Muscle of arm (tissue), 14 donors: ENCODE data around the gene MUC5B. TPM values are rescaled to one million over a fixed set of nuclear protein-coding genes. Genes with fewer than 3 reads are reported as not detected.
"Not testable (repeated sequence)": the region's sequence is repeated elsewhere in the genome, so short reads cannot be mapped to it uniquely, and the experiment has no call there.

Source experiments
- DNase-seq: peaks from one replicate; pipeline ENCODE4 v3.0.0-alpha.2; 2013
- long read RNA-seq, 11 donors: transcript quantifications; one replicate each; lab custom pipeline, GENCODE V29; 2026
- polyA plus RNA-seq, 12 donors: library from polyadenylated mRNA; unstranded; fragments of 120-200 nt; gene quantifications; one replicate each; pipeline ENCODE4 v1.2.1, GENCODE V29; 2013; ENCODE audit not compliant: insufficient read length in 12 of 12

The MUC5B gene
- polyA plus RNA-seq: 10 to 100 TPM in 1 of 12 donors, under 1 TPM in 6, not detected in 5; 0.01 to 12.7 (median 0.16) TPM
- long read RNA-seq, donor 1: 0 reads
- long read RNA-seq, donor 2: 0 reads
- long read RNA-seq, donor 3: 0 reads
- long read RNA-seq, donor 4: 0 reads
- long read RNA-seq, donor 5: 0 reads
- long read RNA-seq, donor 6: 0 reads
- long read RNA-seq, donor 7: 0 reads
- long read RNA-seq, donor 8: 0 reads
- long read RNA-seq, donor 9: 0 reads
- long read RNA-seq, donor 10: 0 reads
- long read RNA-seq, donor 11: 0 reads

DNA sequence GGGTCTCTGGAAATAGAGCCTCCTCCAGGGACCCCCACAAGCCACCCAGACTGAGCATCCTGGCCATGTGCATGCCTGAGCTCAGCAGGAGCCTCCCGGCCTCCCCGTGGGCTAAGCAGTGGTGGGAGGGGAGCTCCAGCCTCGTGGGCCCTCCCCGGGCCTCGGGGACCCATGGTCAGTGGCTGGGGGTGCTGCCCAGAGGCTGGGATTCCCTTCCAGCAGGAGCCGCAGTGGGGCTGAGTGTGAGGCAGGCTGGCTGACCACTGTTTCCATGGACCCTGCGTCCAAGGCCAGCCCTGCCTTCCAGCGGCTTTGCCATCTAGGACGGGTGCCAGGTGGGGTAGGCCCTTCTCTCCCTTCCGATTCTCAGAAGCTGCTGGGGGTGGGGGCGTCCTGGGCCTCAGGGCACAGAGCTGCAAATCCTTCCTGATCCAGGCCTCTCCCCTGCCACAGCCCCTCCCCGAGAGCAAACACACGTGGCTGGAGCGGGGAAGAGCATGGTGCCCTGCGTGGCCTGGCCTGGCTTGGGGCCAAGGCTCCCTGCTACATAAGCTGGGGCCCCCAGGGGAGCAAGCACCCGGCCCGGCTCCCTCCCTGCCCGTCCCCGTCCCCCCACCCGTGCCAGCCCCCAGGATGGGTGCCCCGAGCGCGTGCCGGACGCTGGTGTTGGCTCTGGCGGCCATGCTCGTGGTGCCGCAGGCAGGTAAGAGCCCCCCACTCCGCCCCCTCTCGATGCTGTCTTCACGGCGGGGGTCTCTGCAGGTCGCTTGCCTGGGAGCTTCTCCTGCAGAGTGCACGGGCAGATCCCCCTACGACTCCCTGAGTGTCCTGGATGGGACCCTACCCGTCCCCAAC is at the start of gene MUC5B:
Gene MUC5B (plus strand): TSS at position 576 of the 855 bp plus-strand sequence. CDS start 58 bp downstream, at position 634.
- no peak for DNase-seq

DNA sequence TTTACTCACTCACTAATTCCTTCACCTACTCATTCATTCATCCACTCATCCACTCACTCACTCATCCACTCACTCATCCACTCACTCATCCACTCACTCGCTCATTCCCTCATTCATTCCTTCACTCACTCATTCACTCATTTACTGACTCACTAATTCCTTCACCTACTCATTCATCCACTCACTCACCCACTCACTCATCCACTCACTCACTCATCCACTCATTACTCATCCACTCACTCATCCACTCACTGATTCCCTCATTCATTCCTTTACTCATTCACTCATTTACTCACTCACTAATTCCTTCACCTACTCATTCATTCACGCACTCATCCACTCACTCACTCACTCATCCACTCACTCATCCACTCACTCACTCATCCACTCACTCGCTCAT is 49.5 kb upstream of the MUC5B start:
- DNase-seq: not testable (repeated sequence)

DNA sequence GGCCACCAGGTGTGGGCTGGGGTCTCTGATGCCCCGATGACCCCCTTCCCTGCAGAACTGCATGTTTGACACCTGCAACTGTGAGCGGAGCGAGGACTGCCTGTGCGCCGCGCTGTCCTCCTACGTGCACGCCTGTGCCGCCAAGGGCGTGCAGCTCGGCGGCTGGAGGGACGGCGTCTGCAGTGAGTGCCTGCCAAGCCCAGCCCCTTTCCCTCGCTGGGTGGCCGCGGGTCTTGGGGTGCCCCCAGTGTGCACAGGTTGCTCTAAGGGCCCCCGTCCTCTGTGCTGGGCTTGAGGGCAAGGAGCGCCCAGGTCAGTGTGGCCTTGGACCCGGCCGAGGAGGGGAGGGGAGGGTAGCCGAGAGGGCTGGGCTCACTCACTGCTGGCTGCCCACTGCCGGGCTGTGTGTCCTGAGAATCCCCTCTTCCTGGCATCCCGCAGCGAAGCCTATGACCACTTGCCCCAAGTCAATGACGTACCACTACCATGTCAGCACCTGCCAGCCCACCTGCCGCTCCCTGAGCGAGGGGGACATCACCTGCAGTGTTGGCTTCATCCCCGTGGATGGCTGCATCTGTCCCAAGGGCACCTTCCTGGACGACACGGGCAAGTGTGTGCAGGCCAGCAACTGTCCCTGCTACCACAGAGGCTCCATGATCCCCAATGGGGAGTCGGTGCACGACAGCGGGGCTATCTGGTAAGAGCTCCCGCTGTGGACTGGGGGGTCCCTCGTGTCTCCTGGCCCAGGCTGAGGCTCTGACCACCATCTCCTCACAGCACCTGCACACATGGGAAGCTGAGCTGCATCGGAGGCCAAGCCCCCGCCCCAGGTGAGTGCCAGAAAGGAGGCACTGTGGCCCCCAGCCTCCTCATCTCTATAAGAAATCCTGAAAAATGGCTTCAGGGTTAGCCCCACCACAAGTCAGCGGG is 48.2 kb upstream of the MUC5B start:
- no peak for DNase-seq

- no peak for DNase-seq
Measured at GRCh38 chr11:1175461-1176223, 47.2 kb upstream of the MUC5B start.

DNA sequence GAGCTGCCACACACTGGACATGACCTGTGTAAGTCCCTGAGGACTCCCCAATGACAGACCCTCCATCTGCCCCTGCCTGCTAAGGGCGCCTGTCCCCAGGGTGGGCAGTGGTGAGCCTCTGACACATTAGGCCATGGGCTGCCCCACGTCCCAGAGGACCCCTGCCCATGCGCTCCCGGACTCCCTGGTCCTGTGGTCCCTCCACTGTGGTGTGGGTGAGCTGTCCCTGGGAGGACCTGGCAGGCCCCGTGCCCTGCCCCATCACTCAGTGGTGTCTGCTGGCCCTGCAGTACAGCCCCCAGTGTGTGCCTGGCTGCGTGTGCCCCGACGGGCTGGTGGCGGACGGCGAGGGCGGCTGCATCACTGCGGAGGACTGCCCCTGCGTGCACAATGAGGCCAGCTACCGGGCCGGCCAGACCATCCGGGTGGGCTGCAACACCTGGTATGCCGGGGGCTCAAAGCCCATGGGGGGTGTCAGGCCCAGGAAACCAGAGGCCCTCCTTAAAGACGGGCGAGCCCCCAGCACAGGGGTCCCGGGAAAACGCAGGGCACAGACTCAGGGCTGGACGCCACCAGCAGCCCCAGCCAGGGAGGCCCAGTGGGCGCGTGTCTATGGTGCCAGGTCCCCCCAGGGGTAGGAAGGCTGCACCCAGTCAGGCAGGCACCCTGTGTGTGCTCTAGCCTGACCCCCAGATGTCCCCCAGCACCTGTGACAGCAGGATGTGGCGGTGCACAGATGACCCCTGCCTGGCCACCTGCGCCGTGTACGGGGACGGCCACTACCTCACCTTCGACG is 46.4 kb upstream of the MUC5B start:
- DNase-seq: no peak

DNA sequence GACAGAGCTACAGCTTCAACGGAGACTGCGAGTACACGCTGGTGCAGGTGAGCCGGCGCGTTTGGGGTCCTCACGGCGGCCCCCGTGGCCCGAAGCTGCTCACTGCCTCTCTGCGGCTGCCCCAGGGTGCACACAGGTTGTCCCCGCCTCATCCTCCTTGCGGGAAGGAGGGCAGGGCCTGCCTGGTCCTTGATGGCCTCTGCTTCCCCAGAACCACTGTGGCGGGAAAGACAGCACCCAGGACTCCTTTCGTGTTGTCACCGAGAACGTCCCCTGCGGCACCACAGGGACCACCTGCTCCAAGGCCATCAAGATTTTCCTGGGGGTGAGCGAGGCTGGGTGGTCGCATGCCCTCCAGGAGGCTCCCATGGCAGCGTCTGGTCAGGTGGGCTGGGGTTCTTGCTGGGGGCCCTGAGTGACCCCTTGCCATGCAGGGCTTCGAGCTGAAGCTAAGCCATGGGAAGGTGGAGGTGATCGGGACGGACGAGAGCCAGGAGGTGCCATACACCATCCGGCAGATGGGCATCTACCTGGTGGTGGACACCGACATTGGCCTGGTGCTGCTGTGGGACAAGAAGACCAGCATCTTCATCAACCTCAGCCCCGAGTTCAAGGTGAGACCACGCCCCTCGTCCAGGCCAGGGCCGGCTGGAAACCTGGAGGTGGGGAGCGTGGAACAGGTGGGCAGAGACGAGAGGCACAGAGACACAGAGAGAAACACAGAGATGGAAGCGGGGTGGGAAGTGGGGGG is 45.7 kb upstream of the MUC5B start:
- DNase-seq: no peak

GRCh38 chr11:1177771-1178090 is 45.1 kb upstream of the MUC5B start:
- no peak for DNase-seq

DNA sequence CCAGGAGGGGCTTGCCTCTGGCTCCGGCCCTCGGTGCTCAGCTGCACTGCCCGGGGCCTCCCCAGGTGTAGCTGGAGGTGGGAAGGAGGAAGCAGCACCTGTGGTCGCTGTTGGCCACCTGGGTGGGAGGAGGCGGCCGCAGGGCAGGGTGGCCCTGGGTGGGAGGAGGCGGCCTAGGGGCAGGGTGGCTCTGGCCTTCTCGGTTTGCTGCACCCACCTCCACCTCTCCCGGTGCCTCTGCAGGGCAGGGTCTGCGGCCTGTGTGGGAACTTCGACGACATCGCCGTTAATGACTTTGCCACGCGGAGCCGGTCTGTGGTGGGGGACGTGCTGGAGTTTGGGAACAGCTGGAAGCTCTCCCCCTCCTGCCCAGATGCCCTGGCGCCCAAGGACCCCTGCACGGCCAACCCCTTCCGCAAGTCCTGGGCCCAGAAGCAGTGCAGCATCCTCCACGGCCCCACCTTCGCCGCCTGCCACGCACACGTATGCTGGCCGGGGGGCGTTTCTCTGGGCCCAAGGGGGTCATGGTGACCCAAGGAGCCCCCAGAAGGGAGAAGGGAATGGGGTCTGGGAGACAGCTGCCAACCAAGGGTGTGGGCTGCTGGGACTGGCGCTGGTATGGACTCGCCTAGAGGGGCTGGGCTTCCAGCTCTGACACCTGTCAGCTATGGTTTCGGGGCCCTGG is 44.5 kb upstream of the MUC5B start:
- no peak for DNase-seq

GRCh38 chr11:1178906-1179305 is 44.0 kb upstream of the MUC5B start:
- no peak for DNase-seq

DNA sequence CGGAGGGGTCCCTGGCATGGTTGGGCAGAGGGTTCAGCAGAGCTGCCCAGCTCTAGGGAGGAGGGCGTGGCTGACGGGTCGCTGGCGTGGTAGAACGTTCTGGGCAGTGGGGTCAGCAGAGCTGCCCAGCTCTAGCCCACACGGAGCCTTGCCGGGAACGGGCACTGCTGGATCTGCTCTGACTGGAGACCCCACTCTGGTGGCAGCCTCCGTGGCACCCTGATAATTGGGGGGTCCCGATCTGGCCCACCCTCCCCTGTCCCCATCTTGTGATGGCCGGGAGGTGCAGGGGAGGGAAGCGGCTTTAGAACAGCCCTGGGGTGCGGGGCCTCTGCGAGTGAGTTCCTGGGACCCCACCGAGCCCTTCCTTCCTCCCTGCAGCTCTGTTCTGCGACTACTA is 43.2 kb upstream of the MUC5B start:
- no peak for DNase-seq

GRCh38 chr11:1180171-1180570 is 42.7 kb upstream of the MUC5B start:
- DNase-seq: no peak

DNA sequence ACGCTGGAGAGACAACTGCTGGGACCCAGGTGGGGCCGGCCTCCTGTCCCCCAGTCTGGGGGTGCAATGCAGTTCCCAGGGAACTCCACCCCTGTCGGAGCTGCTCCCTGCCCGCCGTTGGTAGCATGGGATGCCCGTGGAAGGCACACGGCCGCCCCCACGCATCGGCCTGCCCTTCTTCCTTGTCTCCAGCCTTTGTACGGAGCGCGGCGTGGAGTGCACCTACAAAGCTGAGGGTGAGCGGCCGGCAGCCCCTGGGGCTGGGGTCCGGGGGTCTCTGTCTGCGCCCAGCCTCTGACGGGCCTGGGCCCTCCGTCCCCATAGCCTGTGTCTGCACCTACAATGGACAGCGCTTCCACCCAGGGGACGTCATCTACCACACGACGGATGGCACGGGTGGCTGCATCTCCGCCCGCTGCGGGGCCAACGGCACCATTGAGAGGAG is 41.9 kb upstream of the MUC5B start:
- no peak for DNase-seq

DNA sequence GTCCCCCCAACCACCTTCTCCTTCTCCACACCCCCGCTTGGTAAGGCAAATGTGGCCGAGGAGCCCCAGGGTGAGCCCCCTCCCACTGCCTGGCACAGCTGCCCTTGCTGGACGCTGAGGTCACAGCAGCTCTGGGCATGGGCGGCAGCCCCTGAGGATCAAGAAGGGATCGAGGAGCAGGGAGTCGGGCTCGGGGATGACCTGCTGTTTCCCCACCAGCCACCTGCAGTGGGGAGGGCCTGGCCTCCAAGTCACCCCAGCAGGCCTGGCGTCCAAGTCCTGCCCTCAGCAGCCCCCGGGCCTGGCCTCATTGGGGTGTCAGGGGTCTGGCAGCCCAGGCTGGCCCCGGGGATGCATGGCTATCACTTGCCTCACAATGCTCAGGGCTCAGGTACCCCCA is 41.4 kb upstream of the MUC5B start:
- no peak for DNase-seq

GRCh38 chr11:1181853-1182535 is 40.9 kb upstream of the MUC5B start:
- DNase-seq: no peak

- DNase-seq: not testable (repeated sequence)
Measured at GRCh38 chr11:1184139-1184538, 38.7 kb upstream of the MUC5B start.

GRCh38 chr11:1188451-1189130 is 34.3 kb upstream of the MUC5B start:
- not testable (repeated sequence) for DNase-seq

DNA sequence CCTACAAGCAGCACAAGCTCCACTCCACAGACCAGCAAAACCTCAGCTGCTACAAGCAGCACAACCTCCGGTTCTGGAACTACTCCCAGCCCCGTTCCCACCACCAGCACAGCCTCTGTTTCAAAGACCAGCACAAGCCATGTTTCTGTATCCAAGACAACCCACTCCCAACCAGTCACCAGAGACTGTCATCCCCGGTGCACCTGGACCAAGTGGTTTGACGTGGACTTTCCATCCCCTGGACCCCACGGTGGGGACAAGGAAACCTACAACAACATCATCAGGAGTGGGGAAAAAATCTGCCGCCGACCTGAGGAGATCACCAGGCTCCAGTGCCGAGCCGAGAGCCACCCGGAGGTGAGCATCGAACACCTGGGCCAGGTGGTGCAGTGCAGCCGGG is 33.0 kb upstream of the MUC5B start:
- DNase-seq: not testable (repeated sequence)
